CD4-positive, alpha-beta T cell treated with Interleukin-6 for 4 hours (primary cell): ENCODE results near the gene ROBO2.

Source experiments
- DNase-seq: peaks from one replicate; pipeline ENCODE4 v3.0.0-alpha.2; 2020; ENCODE audit warnings: mixed read lengths

The ROBO2 gene

DNA sequence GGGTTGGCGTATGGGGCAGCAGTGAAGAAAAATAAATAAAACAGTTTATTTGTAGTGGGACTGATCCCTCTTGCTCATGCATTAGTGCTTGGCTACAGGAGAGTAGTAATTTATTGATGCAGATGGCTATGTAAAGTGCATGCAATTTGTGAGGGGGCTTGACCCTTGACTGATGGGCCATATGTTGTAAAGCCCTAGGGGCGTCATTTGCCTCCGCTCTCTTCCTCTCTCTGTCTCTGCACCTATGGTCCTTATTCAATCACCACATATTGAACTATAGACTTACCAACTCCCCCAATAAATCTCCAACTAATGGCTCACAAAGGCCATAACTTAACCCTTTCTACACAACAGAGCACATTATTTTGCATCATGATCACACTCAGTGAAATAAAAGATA is 227.7 kb downstream of the ROBO2 start:
- no peak for DNase-seq

DNA sequence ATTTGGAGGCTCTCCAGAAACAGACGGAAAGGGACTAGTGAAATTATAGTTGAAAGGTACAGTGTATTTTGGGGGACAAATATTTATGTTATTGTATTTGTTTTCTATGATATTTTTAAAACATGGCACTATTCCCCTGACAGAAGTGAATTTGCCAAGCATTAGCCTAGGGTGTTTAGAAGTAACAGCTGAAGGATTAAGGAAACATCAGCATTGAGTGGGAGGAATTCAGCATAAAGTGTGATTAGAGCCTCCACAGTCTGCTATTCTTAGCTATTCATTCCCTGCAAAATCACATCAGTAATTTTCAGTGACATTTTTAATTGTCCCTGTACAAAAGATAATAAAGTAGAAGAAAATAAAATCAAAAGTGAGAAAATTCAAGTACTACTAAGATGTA is 231.4 kb downstream of the ROBO2 start:
- DNase-seq: no peak

DNA sequence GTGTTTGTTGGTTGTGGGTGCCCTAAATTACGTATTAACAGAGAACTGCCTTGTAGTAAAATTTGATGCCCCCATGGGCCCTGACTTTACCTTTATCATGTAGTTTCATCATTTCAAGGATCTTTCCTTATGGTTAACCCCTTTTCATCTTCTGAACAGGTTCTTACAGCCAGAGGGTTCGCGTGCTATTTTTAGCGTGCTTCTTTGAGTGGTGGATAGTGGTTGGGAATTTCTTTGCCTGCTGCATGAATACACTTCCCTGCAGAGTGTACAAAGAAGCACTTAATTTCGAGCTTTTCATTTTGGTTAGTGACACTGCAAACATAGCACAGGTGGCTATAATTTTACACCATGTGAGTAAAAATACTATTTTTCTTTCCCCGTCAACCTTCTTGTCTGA is 231.8 kb downstream of the ROBO2 start:
- DNase-seq: no peak

DNA sequence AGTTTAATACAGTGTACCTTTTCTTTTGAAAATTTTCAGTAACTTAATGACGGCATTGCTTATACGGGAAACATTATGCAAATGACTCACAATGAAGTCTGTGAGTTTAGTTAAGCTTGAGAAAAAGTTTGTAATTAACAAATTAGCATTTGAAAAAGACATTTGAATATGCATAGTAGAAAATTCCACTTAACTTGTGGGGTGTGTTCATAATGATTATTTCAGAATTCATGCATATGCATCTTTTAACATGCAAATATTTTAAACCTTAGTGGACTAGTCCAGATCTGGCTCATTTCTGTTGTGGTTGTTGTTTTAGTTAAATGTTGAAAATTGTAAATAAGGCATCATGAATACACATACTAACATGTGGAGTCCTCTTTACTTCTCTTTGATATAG is 239.4 kb downstream of the ROBO2 start:
- no peak for DNase-seq

DNA sequence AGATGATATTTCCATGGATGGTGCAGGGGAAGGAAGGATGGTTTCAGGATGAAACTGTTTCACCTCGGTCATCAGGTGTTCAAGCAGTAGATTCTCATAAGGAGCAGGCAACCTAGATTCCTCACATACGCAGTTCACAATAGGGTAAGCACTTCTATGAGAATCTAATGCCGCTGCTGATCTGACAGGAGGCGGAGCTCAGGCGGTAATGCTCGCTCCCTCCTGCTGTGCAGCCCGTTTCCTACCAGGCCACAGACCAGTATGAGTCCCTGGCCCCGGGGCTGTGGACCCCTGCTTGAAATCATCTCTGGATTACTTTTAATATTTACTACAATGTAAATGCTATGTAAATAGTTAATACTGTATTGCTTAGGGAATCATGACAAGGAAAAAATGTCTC is 241.8 kb downstream of the ROBO2 start:
- DNase-seq: no peak

DNA sequence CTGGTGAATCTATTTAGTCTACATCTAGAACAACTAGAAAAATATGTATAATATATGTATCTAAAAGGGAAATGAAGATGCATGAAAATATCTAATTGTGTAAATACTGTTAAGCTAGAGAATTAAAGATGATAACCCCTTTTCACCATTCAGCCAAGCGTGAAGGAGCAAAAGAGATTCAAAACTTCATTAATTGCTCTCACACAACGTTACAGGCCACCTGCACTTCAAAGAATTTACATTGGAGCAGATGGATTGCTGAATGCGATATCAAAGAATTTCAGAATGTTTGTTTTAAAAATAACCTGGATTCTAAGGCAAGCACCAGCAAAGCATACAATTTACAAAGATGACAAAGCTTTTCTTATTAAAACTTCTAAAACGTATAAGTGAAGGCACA is 243.2 kb downstream of the ROBO2 start:
- no peak for DNase-seq

DNA sequence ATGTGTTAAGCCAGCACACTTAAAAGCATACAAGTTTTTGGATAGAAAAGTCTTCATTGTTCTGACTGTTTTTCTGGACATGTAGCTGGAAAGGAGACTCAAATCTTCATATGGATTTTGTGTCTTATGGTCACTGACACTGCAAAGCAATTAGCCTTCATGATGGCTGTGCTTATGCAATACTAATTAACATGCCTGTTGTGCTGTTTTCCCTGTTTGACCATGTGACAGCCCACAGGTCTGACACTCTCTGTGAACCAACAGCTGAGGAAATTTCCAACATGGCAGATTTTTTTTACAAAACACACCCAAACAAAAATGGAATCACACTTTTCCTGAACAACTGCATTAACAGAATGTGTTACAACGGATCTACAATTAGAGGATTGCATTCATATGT is 248.4 kb downstream of the ROBO2 start:
- DNase-seq: no peak

DNA sequence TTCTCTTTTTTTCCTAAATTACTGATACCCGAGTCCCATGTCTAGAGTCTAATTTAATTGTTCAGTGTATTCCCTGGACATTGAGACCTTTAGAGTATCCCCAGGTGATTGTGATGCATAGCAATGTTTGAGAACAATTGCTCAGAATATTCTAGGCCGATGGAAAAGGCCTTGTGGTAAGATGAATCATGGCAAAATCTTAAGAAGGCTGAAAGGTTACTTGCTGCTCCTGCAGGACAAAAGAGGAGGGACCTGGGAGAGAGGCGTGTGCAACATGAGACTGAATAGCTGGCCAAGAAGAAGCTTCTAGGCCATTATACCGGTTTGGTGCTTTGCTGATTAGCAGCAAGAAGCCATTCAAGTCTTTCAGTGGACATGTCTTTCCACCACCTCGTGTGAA is 256.6 kb downstream of the ROBO2 start:
- DNase-seq: no peak

DNA sequence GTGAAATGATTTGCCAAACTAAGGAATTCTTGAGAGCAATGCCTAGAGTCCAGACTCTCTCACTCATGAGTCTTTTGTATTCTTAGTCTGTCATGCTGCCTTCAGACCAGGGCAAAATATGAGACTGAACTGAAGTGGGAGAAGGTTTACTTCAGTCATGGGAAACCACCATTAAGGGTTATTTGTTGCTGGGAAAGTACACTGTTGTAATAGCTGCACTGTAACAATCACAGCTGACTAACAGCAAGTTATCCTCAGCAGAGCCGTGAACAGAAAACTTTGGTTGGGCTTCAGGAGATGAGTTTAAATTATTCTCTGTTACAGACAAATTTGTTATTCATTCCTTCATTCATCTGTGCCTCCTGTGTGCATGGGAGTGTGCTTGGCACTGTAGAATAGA is 258.5 kb downstream of the ROBO2 start:
- no peak for DNase-seq

DNA sequence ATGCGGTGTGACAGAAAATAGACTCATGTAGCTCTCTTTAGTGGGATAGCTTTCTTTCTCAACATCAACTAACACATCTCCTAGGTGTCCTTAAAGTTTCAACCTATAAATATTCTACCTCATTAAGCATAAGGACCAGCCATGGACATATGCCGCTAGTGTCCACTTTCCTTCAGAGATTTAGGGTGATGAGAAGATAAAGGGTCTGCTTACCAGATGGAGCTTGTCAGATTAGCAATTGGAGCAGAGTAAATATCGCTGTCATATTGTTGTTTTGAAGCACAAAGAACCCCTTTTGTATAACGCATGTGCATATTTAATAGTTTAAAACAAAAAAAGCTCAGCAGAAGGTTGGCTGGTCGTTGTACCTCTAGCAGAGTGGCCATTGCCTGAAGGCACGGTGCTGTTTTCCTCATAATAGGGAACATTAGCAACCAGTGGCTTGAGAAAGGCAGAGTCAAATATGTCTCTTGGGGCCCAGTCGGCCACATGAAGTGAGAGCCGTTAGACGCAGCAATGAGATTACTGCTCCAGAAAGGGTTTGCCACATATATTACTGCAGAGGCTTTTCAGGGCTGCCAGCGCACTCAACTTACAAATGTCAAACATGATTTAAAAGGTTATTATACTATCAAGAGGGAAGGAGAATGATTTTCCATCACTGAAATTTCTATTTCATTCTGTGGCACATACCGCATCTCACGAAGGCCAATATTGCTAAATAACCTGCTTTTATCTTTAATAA is 264.2 kb downstream of the ROBO2 start:
- DNase-seq: no peak

DNA sequence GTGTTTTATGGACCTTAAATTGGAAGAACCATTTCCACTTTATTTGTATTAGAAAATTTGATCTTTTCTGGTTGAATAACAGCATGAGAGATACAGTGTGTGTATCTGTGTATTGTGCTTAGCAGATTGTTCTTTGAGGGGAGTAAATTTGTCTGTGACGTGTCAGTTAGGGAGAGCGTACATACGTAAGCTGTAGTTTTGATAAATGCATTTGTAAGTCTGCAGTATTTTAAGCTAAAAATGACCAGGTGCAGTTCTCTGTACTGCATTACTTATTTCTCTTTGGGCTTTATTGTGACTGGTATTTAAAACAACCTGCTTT is 264.8 kb downstream of the ROBO2 start:
- no peak for DNase-seq

DNA sequence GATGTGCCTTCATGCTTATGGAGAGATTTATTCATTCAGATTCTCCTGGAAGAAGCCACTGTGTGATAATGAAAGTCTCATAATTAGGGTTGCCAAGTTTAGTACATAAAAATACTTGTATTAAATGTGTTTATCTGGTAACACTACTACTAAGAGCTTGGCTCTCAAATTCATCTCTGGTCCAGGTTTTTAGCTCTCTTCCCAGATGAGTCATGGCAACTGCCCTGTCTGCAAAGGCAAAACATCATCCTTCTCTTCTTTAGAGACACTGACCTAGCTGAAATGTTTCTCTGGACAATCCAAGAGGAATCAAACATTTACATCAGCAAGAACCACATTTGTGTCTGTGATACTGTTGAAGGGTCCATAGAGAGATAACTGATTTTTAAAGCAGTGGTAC is 269.6 kb downstream of the ROBO2 start:
- no peak for DNase-seq

DNA sequence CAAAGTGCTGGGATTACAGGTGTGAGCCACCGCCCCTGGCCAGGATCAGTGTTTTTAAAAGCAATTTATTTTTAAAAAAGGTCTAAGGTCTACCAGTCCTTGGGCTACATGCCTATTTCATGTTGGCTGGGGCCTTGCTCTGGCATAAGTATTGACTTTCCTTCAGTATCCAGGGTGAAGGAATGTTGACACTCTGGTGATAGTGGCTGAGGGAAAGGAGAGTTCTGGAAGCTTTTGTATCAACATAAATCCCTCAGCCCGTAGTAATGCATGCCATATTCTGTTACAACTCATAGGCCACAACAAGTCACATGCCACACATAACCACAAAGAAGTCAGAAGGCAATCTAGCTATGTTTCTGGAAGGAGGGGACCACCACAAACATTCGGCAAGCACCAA is 273.9 kb downstream of the ROBO2 start:
- no peak for DNase-seq

DNA sequence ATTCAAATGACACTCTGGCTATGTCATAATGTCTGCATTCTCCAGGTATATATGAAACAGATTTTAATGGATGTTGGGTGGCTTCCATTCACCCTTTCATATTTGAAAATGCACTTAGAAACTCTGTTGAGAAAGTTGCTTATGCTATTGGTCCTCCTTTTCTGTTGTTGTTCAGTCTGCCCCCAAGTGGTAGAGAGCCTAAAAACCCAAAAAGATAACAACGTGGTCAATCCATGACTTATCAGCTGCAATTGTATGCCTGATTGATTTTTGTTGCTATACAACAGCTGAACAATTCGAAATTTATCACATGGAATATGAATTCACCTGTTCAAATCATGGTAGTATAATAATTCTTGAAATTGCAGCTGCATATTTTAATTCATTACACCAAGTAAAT is 279.8 kb downstream of the ROBO2 start:
- no peak for DNase-seq

DNA sequence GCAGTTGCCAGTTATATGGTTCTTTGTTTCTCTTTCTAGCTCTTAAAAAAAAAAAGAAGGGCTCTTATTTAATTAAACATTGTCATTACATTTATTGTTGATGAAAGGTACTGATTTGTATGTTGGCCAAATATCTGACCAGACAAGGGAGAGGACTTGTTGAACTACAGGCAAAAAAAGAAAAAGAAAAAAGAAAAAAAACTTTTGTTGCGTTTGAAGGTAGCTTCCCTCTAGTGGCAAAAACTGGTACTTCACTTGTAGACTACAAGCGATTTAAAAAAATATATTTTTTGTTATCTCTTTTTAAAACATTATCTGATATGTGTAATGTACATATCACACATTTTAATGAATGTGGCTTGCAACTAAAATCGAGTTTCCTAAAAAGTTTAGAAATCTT is 280.6 kb downstream of the ROBO2 start:
- no peak for DNase-seq

DNA sequence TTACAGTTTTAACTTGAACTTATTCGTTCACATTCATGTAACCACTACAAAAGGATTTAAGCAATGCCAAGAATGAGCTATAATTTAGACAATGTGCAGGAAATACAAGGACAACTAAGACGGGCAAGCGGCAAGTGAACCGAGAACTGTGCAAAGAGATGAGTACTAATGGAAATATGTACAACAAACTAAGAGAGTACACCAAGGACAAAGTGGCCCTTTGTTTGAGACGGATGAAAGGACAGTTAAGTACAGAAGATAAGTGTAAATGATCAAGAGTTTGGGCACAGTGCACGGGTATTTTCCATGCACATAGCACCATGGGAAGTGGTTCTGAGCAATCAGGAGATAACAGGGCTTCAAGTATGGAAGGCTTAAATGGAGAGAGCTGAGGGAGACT is 281.7 kb downstream of the ROBO2 start:
- DNase-seq: no peak

DNA sequence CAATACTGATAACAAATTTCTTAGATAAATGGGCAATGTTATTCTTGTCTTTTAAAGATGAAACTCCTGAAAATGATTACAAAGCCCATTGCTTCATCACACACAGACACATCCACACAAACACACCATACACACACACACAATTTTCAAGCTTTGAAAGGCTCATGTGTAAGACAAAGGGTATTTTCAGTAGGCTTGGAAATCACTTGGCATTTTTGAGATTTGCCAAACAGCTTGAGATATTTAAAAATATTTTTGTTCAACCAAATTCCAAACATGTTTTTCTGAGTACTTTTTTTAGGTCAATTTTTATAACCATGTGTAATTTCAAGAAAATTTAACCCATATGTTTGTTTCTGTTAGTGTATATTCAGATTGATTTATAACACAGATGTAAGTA is 283.7 kb downstream of the ROBO2 start:
- DNase-seq: no peak

DNA sequence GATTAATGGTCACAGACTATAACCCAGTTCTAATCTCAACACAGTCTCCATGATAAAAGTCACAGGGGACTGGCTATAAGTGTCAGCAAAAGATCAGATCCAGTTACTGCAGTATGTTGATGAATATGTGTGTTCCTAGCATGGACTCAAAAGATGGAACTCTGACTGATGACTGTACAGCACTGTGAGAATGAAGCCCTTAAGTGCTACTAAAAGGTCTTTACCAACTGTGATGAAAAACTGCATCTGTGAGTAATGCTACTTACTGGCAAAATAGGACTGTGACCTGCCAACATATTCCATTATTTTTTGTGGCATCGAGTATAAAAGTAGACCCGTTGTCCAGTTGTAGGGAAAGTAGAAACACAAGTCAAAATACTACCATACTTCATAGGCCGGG is 284.2 kb downstream of the ROBO2 start:
- no peak for DNase-seq

DNA sequence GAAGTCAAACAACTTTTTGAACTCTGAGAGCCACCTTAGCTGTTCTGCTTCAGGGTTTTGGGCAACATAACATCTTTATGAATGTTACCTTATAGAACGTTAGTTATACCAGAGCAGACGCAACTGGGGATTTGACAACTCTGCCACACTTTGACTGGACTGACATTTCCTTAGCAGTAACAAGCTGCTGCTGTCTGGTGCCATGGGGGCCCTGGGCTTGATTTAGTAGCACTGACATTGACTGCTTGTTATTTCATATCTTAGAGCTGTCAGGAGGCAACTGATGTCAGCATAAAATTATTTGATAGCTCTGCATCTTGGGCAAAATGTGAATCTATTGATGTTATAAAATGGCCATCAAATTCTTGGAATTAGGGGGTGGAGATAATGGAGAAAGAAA is 285.4 kb downstream of the ROBO2 start:
- no peak for DNase-seq

DNA sequence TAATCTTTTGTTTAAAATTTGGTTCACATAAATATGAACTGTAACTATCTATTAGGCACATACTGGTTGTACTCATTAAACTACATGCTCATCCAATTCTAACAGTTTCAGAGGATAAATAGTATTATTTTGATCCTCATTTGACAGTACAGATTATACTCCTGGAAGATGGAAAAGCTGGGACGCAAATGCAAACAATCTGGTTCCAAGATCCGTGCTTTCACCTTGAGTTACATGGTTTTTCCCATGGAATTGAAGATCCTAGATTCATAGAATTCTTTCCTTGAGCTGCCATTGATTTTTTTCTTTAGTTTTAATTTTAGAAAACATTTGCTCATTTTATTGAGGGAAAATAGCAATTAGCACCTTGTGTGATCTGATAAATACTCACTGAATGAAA is 285.8 kb downstream of the ROBO2 start:
- no peak for DNase-seq

DNA sequence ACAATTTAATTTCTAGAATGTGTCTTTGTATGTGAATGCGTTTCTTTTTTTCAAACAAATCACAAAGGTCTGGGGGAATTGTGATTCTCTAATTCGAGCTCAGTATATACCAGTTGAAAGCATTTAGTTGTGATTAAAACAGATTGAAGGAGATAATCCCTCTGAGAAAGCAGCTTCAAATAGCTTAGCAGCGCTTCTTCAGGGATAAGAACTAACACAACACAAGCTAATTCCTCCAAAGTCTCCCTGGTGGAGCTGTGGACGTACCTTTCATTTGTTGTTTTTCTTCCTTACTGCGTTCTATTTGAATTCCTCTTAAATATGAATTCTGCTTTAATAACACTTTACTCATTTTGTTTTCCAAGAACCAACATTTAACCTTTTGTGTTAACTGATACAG is 286.7 kb downstream of the ROBO2 start:
- DNase-seq: no peak

DNA sequence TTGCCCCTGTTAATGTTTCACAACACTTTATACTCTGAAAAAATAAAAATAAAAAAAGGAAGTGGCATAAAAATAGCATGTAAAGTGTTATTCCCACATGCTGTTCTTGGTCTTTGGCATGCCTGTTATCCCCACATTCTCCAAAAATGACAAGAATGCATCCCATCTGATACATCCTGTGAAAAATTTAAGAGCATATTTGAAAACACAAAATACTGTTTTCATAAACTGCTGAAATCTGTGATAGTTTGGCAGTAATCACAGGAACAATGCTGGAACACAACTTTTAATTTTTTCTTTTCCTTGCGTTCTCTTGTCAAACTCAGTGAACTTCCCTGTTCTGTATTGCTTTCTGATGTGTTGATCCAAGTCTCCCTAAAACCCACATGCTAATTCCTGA is 288.8 kb downstream of the ROBO2 start:
- no peak for DNase-seq

DNA sequence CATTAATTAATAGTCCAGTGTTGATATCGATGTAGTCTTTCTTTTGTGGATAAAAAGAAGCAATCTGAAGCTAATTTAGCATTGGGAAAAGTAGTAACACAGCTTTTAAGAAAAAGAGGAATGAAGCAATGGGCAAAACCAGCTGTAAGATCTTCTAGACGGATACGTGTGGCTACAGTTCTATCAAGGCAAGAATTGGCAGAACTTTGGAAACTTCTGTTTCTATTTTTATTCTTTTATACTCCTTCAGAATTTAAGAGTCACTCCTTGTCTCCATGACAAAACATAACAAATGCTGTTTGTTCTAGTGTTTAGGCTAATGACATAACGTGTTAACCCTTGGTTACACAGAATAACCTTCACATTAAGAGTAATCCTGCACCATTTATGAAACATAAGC is 289.2 kb downstream of the ROBO2 start:
- no peak for DNase-seq

DNA sequence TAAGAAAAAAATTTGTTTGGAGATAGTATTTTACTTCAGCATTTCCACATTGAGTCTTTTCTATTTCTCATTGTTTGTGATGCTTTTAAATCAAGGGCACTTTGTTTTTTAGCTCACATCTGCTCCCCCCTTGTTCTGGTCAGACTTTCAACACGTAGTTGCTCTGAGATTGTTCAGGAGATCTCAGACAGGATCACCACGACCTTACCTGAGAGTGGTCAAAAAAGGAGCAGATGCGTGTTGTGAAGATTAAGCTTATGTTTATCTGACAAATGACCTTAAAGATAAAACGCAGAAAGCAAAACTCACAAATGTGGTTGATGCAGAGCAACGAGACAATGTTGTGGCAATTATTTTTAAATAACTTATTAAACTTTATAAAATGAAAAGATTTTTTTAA is 298.3 kb downstream of the ROBO2 start:
- no peak for DNase-seq

DNA sequence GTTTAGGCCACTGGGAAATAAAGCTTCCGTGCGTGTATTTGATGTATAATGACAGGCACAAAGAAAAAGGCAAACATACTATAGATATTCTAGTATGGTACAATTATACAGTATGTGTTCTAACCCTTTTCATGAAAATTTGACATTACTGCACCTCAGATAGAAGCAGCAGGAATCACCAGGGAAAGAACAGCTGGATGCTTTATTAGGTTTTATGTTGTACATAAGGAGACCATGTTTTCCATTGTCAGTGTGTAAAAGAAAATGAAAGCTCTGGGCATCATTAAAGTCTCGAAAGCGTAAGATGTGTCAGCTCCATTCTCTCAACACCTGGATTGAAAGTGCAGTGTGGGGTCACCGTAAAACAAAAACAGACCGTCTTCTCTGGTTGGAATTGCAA is 302.1 kb downstream of the ROBO2 start:
- DNase-seq: no peak

DNA sequence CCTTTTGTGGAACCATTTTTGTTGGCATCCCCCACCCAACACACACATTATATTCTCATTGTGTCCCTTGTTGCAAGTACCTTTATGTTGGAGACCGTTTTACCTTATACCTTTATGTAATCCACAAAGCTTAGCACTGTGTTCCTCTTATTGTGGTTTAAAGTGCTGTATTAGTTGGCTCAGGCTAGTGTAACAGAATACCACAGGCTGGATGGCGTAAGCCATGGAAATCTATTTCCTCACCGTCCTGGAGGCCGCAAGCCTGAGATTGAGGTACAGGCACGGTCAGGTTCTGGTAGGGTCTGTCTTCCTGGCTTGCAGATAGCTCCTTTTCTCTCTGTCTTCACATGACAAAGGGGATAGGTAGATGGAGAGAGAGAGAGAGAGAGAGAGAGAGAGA is 302.8 kb downstream of the ROBO2 start:
- no peak for DNase-seq
